CD14-positive monocyte (primary cell): ENCODE measurements around the gene JMJD1C. TPM values are rescaled to one million over a fixed set of nuclear protein-coding genes. Genes with fewer than 3 reads are reported as not detected.

Source experiments
- DNase-seq, 3 donors: peaks; one replicate each; pipeline ENCODE4 v3.0.0-alpha.2; 2011 to 2022
- H2AFZ ChIP-seq: 2 replicates; pipeline ENCODE4 v1.6.0; 2012; ENCODE audit warnings: mild to moderate bottlenecking, low read depth, low read length, inconsistent platforms; ENCODE audit not compliant: insufficient read depth, poor library complexity, severe bottlenecking
- H3K27ac ChIP-seq, 2 donors: 1 replicate in 1 of 2; 2 replicates in 1 of 2; pipeline ENCODE4 v1.5.1; 2012 to 2013; ENCODE audit warnings: low read length in 2 of 2, control low read depth in 1 of 2, inconsistent platforms in 1 of 2, low read depth in 1 of 2, mild to moderate bottlenecking in 1 of 2
- H3K27me3 ChIP-seq, 2 donors: one replicate each; pipeline versions ENCODE4 v1.6.0 to v1.6.1; 2011 to 2013; ENCODE audit warnings: low read length in 2 of 2; ENCODE audit not compliant: control insufficient read depth in 2 of 2, insufficient read depth in 2 of 2
- H3K36me3 ChIP-seq, 2 donors: replicated peaks in 1 of 2; 1 replicate in 1 of 2; 2 replicates in 1 of 2; pipeline versions ENCODE4 v1.5.1 to v1.6.1; 2012 to 2013; ENCODE audit warnings: low read length in 2 of 2, control low read depth in 1 of 2, inconsistent platforms in 1 of 2, mild to moderate bottlenecking in 1 of 2; ENCODE audit not compliant: insufficient read depth in 2 of 2, control insufficient read depth in 1 of 2
- H3K4me1 ChIP-seq, 2 donors: 1 replicate in 1 of 2; 2 replicates in 1 of 2; pipeline versions ENCODE4 v1.5.1 to v1.6.1; 2012 to 2013; ENCODE audit warnings: low read length in 2 of 2, control low read depth in 1 of 2, inconsistent platforms in 1 of 2, mild to moderate bottlenecking in 1 of 2, moderate library complexity in 1 of 2; ENCODE audit not compliant: insufficient read depth in 2 of 2, control insufficient read depth in 1 of 2
- H3K4me2 ChIP-seq: replicated peaks from 2 replicates; pipeline ENCODE3; 2012; ENCODE audit warnings: low read length, moderate library complexity, mild to moderate bottlenecking; ENCODE audit not compliant: poor library complexity, severe bottlenecking; ENCODE audit errors: extremely low read depth
- H3K4me3 ChIP-seq, 3 experiments: fragments of 200-600 bp in 1 of 3; sonication (generic) in 1 of 3; replicated peaks in 1 of 3; 1 replicate in 2 of 3; 2 replicates in 1 of 3; pipeline ENCODE4 v1.5.1; 2011 to 2013; ENCODE audit warnings: low read length in 3 of 3, mild to moderate bottlenecking in 3 of 3, control low read depth in 2 of 3, low read depth in 2 of 3, inconsistent platforms in 1 of 3, moderate library complexity in 1 of 3
- H3K79me2 ChIP-seq: 2 replicates; pipeline ENCODE4 v1.6.0; 2012; ENCODE audit warnings: mild to moderate bottlenecking, control low read depth, inconsistent platforms, low read length, moderate library complexity; ENCODE audit not compliant: insufficient read depth
- H3K9ac ChIP-seq: 2 replicates; pipeline ENCODE4 v1.6.0; 2017; ENCODE audit warnings: low read length, mild to moderate bottlenecking; ENCODE audit not compliant: insufficient read depth, poor library complexity, severe bottlenecking
- H3K9me3 ChIP-seq, 2 donors: replicated peaks in 1 of 2; 1 replicate in 1 of 2; 2 replicates in 1 of 2; pipeline versions ENCODE4 v1.5.1 to v1.6.1; 2012 to 2013; ENCODE audit warnings: low read length in 2 of 2, control low read depth in 1 of 2; ENCODE audit not compliant: control insufficient read depth in 1 of 2, insufficient read depth in 1 of 2
- H4K20me1 ChIP-seq: 2 replicates; pipeline ENCODE4 v1.6.0; 2012; ENCODE audit warnings: mild to moderate bottlenecking, low read length, control low read depth, moderate library complexity; ENCODE audit not compliant: insufficient read depth
- H3K27ac Mint-ChIP-seq, 7 donors: one replicate each; pipeline ENCODE4 v1.8.0; 2020; ENCODE audit warnings: mild to moderate bottlenecking in 7 of 7, mixed read lengths in 7 of 7, moderate library complexity in 6 of 7, inconsistent platforms in 2 of 7
- H3K27me3 Mint-ChIP-seq, 3 donors: one replicate each; pipeline ENCODE4 v1.8.0; 2021 to 2022; ENCODE audit warnings: low read depth in 3 of 3, mild to moderate bottlenecking in 3 of 3, mixed read lengths in 3 of 3, moderate library complexity in 3 of 3, inconsistent platforms in 1 of 3
- H3K36me3 Mint-ChIP-seq, 2 donors: one replicate each; pipeline ENCODE4 v1.8.0; 2020; ENCODE audit warnings: mixed read lengths in 2 of 2, inconsistent platforms in 1 of 2, mild to moderate bottlenecking in 1 of 2
- H3K4me1 Mint-ChIP-seq: one replicate; pipeline ENCODE4 v1.8.0; 2020; ENCODE audit warnings: mild to moderate bottlenecking, mixed read lengths
- H3K4me3 Mint-ChIP-seq, 2 donors: one replicate each; pipeline ENCODE4 v1.8.0; 2020; ENCODE audit warnings: mild to moderate bottlenecking in 2 of 2, mixed read lengths in 2 of 2, moderate library complexity in 1 of 2
- H3K9me3 Mint-ChIP-seq, 7 donors: one replicate each; pipeline ENCODE4 v1.8.0; 2020 to 2022; ENCODE audit warnings: mixed read lengths in 7 of 7, mild to moderate bottlenecking in 6 of 7, moderate library complexity in 6 of 7, inconsistent platforms in 2 of 7
- WGBS: methylation state at CpG from one replicate; pipeline ENCODE4 v1.1.5; 2013; ENCODE audit warnings: missing lambda C conversion rate; ENCODE audit not compliant: insufficient coverage; 5-methylcytosine and 5-hydroxymethylcytosine counted together
- intact Hi-C, 2 donors: fragments of 100-400 bp; cut with micrococcal nuclease; formaldehyde crosslinking; loops; one replicate each; pipeline versions ENCODE4 v1.15.0 to v1.15.1; 2023
- polyA plus RNA-seq, 3 donors: library from polyadenylated mRNA; depleted of rRNA in 1 of 3; unstranded in 2 of 3; stranded (reverse) in 1 of 3; fragments of 300-500 nt in 2 of 3; fragments of >200 nt in 1 of 3; fragmentation: Illumina TruSeq in 2 of 3; gene quantifications; 1 replicate in 2 of 3; 2 replicates in 1 of 3; pipeline ENCODE4 v1.2.3, GENCODE V29; 2012 to 2021
- TF ChIP-seq, protein P1 (sequence below): fragments of 200-600 bp; IDR thresholded peaks from one replicate; pipeline ENCODE4 v1.8.0; 2022; ENCODE audit warnings: antibody characterized with exemption, mild to moderate bottlenecking

Gene JMJD1C
- polyA plus RNA-seq, 3 donors = 27.8 to 84.8 (median 46.5) TPM

DNA sequence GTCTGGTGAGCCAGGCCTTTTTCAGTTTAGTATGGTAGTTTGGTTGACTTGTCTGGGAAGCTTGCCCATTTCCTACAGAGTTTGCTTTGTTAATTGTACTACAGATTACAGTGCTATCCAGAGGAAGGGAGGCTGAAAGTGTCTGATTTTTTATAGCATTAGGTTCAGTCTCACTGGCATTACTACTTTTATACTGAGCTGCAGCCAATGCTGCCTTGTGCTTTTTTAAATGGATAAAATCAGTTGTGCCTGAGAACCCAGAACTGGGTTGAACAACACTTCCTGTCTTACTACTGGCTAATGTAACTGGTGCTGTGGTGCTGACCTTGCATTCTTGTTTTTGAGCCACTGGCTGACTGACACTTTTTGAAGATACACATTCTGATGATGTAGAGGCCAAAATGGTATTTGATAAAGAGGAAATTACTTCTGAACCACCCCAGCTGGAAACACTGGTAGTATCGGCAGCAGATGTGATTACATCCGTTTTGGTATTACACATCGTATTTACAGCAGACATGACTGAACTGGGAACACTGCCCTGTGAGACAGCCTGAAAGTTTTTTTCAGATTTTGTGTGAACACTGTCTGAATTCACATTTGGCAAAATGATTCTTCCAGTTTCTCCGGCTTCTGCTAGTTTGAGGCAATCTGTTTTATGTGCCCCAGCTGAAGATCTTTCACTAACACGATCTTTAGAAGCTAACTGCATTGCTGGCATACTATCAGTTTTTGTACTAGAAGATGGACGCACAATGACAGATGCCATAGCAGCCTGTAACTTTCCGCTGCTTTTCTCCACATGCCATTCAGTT lies 258.6 kb downstream of the JMJD1C start:
- WGBS = 58% methylated on average over 7 of the region's 7 CpGs
- peaks cover 56% of the 10 kb centered on the region for H3K79me2 ChIP-seq
- Mint-ChIP-seq H3K36me3 (peaks cover 66 to 69% of the 10 kb centered on the region in 2 donors), H3K9me3 (peaks cover 0 to 5% (median 2%) of the 10 kb centered on the region in 7 donors), H3K27ac (peak overlapping the region in 6 of 7 donors; percentile 20 to 78 (median 72)), H3K4me3 (no peak overlapping the region), H3K4me1 (peaks cover 47% of the 10 kb centered on the region), H3K27me3 (no peaks in the 10 kb centered on the region)
- H3K36me3 ChIP-seq = peaks cover 53 to 89% of the 10 kb centered on the region in 2 donors
- H3K4me1 ChIP-seq = peaks cover 26 to 50% of the 10 kb centered on the region in 2 donors
- TF ChIP-seq, protein P1, sequence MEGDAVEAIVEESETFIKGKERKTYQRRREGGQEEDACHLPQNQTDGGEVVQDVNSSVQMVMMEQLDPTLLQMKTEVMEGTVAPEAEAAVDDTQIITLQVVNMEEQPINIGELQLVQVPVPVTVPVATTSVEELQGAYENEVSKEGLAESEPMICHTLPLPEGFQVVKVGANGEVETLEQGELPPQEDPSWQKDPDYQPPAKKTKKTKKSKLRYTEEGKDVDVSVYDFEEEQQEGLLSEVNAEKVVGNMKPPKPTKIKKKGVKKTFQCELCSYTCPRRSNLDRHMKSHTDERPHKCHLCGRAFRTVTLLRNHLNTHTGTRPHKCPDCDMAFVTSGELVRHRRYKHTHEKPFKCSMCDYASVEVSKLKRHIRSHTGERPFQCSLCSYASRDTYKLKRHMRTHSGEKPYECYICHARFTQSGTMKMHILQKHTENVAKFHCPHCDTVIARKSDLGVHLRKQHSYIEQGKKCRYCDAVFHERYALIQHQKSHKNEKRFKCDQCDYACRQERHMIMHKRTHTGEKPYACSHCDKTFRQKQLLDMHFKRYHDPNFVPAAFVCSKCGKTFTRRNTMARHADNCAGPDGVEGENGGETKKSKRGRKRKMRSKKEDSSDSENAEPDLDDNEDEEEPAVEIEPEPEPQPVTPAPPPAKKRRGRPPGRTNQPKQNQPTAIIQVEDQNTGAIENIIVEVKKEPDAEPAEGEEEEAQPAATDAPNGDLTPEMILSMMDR = no peak
- H2AFZ ChIP-seq = no peak overlapping the region
- peaks cover 100% of the 10 kb centered on the region for H4K20me1 ChIP-seq
- no peak overlapping the region for H3K9ac ChIP-seq
- H3K4me3 ChIP-seq = peak overlapping the region in 1 of 3 experiments; percentile 11
- peak; percentile 33 to 43 (median 40) for DNase-seq
- peak overlapping the region in 1 of 2 donors; percentile 43 for H3K27ac ChIP-seq
- no peaks in the 10 kb centered on the region for H3K9me3 ChIP-seq
- H3K4me2 ChIP-seq = no peak overlapping the region
- intact Hi-C loops = no loop called here
- H3K27me3 ChIP-seq = no peaks in the 10 kb centered on the region

DNA sequence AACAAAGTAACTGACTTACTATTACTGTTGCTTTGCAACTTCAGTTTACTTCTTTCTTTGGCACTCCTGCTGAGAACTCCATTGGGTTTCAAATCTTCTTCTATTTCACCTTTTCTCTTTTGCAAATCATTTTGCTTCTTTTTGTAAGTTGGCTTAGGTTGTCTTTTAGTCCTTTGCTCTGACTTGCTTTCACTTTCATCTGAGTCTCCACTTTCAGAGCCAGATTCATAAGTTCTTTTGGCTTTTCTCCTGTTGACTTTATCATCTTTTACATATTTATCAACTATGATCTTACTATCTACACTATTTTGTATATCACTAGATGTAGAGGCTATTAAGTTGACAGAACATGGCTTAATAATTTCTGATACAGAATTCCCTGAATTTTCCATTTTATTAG lies 259.2 kb downstream of the JMJD1C start:
- no peaks in the 10 kb centered on the region for H3K27me3 Mint-ChIP-seq
- H3K27ac ChIP-seq = peak overlapping the region in 1 of 2 donors; percentile 43

More for the DNA sequence above, 259.2 kb downstream of the JMJD1C start:
- Histone ChIP-seq H3K27me3 (no peaks in the 10 kb centered on the region), H2AFZ (no peak overlapping the region), H3K4me3 (no peak overlapping the region), H3K9ac (no peak overlapping the region), H4K20me1 (peaks cover 100% of the 10 kb centered on the region), H3K9me3 (no peaks in the 10 kb centered on the region), H3K4me1 (peaks cover 26 to 50% of the 10 kb centered on the region in 2 donors), H3K4me2 (no peak overlapping the region), H3K79me2 (peaks cover 50% of the 10 kb centered on the region), H3K36me3 (peaks cover 49 to 89% of the 10 kb centered on the region in 2 donors)
- Mint-ChIP-seq H3K4me3 (no peak overlapping the region), H3K4me1 (peaks cover 45% of the 10 kb centered on the region), H3K36me3 (peaks cover 64 to 67% of the 10 kb centered on the region in 2 donors), H3K9me3 (peaks cover 0 to 2% (median 0%) of the 10 kb centered on the region in 7 donors), H3K27ac (peak overlapping the region; percentile 9 to 78 (median 71))
- TF ChIP-seq, protein P1 = no peak
- intact Hi-C loops = no loop called here
- no peak for DNase-seq
